Fibroblast of lung (primary cell): ENCODE results near the gene SPOCD1.

Experiments used
- CTCF ChIP-seq, 2 donors: IDR thresholded peaks in 1 of 2; conservative IDR thresholded peaks in 1 of 2; 1 replicate in 1 of 2; 2 replicates in 1 of 2; pipeline ENCODE4 v1.5.1; 2011 to 2012; ENCODE audit warnings: low read length in 2 of 2, control low read depth in 1 of 2, inconsistent platforms in 1 of 2, low read depth in 1 of 2, mild to moderate bottlenecking in 1 of 2
- EZH2 ChIP-seq: IDR thresholded peaks from 2 replicates; pipeline ENCODE4 v1.5.1; 2012; ENCODE audit warnings: low read length, control low read depth, mild to moderate bottlenecking; ENCODE audit errors: missing control alignments

- TF ChIP-seq CTCF (conservative IDR thresholded peaks at IDR 0.05 in 1 of 2, IDR thresholded peaks at IDR 0.05 in 1 of 2; ENCODE audit: low read depth in 1 of 2, low read length in 2 of 2) (no peak), EZH2 (no peak)
Observed at GRCh38 chr1:31746687-31747086, 69.1 kb downstream of the SPOCD1 start.
